SU-DHL-6 (cell line): ENCODE data around the gene TBK1.
A peak's percentile ranks its signal among the peaks of the same experiment; 100 is the strongest.

Source experiments
- H2AFZ ChIP-seq: fragments of 200-600 bp; sonication (generic); 2 replicates; pipeline ENCODE4 v1.6.1; 2014; ENCODE audit warnings: low read depth, mild to moderate bottlenecking, moderate library complexity, mixed read lengths, antibody characterized with exemption, low read length; ENCODE audit not compliant: severe bottlenecking
- H3F3A ChIP-seq: fragments of 200-600 bp; shearing (Covaris generic); 2 replicates; pipeline ENCODE4 v1.6.0; 2016; ENCODE audit warnings: antibody characterized with exemption, mild to moderate bottlenecking; ENCODE audit not compliant: insufficient read depth
- H3K27ac ChIP-seq: fragments of 200-600 bp; sonication (generic); 2 replicates; pipeline ENCODE4 v1.5.1; 2016; ENCODE audit warnings: low read depth, mild to moderate bottlenecking, low read length, moderate library complexity, mixed read lengths
- H3K27me3 ChIP-seq: fragments of 200-600 bp; sonication (generic), shearing (Covaris generic); 2 replicates; pipeline ENCODE4 v1.6.0; 2014; ENCODE audit warnings: mild to moderate bottlenecking, low read length
- H3K36me3 ChIP-seq: fragments of 200-600 bp; sonication (generic); 2 replicates; pipeline ENCODE4 v1.6.1; 2014; ENCODE audit warnings: mild to moderate bottlenecking, low read length, mixed read lengths
- H3K4me2 ChIP-seq: fragments of 300-600, 200-600 bp; shearing (Covaris generic), sonication (generic); 2 replicates; pipeline ENCODE4 v1.6.0; 2014; ENCODE audit warnings: low read length, low read depth, mild to moderate bottlenecking; ENCODE audit not compliant: poor library complexity, severe bottlenecking
- H3K4me3 ChIP-seq: fragments of 200-600 bp; sonication (generic); 2 replicates; pipeline ENCODE4 v1.5.1; 2014; ENCODE audit warnings: antibody characterized with exemption, low read length, mild to moderate bottlenecking, mixed read lengths; ENCODE audit not compliant: insufficient read depth, poor library complexity, severe bottlenecking
- H3K79me2 ChIP-seq: fragments of 200-600 bp; sonication (generic); 2 replicates; pipeline ENCODE4 v1.6.1; 2014; ENCODE audit warnings: mild to moderate bottlenecking, low read length, moderate library complexity; ENCODE audit not compliant: insufficient read depth
- H3K9ac ChIP-seq: fragments of 200-600 bp; sonication (generic); 2 replicates; pipeline ENCODE4 v1.7.0; 2014; ENCODE audit warnings: mild to moderate bottlenecking, low read length
- H3K9me2 ChIP-seq: fragments of 200-600 bp; sonication (generic); replicated peaks from 2 replicates; pipeline ENCODE4 v1.6.1; 2014; ENCODE audit warnings: low read length; ENCODE audit not compliant: insufficient read depth
- H3K9me3 ChIP-seq: fragments of 200-600 bp; sonication (generic); 2 replicates; pipeline ENCODE4 v1.6.1; 2014; ENCODE audit warnings: low read length, mixed read lengths; ENCODE audit not compliant: insufficient read depth
- H4K20me1 ChIP-seq: fragments of 200-600 bp; sonication (generic); 2 replicates; pipeline ENCODE4 v1.6.1; 2014; ENCODE audit warnings: low read depth, mild to moderate bottlenecking, antibody characterized with exemption, low read length, moderate library complexity, mixed read lengths
- EZH2phosphoT487 ChIP-seq: fragments of 200-600 bp; sonication (generic), shearing (Covaris generic); conservative IDR thresholded peaks from 2 replicates; pipeline ENCODE4 v1.6.1; 2018; ENCODE audit warnings: mild to moderate bottlenecking, antibody characterized with exemption, low read length, moderate library complexity, mixed read lengths
- TF ChIP-seq, protein P1 (sequence below): fragments of 200-600 bp; sonication (generic); IDR thresholded peaks from one replicate; pipeline ENCODE4 v1.5.1; 2017; ENCODE audit warnings: antibody characterized with exemption, mild to moderate bottlenecking, low read length, moderate library complexity; ENCODE audit not compliant: insufficient read depth, poor library complexity, severe bottlenecking

TBK1 gene

DNA sequence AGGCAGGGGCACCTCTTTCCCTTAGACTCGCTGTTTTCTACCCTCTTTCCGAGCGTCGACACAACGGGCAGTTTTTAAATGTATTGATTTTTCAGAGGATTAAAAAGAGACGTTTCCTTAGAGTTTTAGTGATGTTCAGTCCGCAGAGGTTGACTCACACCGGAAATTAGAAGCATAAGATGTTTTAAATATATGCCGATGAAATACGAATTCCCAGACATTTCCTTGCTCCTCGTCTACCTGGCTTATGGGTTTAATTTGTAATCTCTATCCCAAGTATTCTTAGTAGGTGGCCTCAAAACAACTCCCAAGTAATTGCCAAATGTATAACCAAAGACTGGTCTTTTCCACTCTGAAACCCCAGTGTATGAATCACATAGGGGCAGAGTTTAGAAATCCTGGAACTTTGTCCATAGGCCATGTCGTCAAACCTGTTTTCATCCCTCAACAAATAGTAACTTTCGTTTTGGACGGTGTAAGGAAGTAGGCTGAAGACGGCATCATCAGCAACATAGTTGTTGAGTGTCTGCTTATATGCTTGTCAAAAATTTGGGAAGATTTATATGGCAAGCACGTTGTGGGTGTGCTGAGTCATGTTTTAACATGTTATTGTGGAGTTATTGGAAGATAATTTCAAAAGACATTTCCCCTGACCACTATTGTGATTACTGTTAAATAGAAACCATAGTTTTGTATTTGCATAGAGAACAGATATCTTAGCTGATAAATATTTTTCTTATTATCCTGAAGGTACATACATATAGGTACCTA, 824 bp downstream of the TBK1 start:
- peaks cover 63% of the 10 kb centered on the region for H3K79me2 ChIP-seq

DNA sequence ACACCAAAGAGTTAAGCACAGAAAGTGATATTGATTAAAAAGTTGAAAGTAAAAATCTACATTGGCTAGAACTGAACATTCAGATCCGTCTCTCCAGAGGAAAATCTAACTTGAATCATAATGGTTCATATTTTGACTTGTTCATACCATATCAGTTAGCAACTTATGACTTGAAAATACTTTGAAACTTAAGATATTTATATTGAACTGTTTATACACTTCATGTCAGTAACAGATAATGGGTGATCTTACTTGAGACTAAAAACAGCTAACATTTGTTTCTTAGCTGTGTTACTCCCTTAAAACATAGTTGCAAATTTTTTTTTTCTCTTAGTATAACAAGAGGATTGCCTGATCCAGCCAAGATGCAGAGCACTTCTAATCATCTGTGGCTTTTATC, 3.6 kb downstream of the TBK1 start:
- H3K27me3 ChIP-seq = no peaks in the 10 kb centered on the region
- TF ChIP-seq, protein P1, sequence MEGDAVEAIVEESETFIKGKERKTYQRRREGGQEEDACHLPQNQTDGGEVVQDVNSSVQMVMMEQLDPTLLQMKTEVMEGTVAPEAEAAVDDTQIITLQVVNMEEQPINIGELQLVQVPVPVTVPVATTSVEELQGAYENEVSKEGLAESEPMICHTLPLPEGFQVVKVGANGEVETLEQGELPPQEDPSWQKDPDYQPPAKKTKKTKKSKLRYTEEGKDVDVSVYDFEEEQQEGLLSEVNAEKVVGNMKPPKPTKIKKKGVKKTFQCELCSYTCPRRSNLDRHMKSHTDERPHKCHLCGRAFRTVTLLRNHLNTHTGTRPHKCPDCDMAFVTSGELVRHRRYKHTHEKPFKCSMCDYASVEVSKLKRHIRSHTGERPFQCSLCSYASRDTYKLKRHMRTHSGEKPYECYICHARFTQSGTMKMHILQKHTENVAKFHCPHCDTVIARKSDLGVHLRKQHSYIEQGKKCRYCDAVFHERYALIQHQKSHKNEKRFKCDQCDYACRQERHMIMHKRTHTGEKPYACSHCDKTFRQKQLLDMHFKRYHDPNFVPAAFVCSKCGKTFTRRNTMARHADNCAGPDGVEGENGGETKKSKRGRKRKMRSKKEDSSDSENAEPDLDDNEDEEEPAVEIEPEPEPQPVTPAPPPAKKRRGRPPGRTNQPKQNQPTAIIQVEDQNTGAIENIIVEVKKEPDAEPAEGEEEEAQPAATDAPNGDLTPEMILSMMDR = no peak
- no peak for TF ChIP-seq EZH2phosphoT487
- no peak overlapping the region for H2AFZ ChIP-seq
- H3K27ac ChIP-seq = no peak overlapping the region
- peaks cover 9% of the 10 kb centered on the region; the same call in 1 of the 2 replicates for H4K20me1 ChIP-seq
- H3K4me2 ChIP-seq = no peak overlapping the region
- H3K9me3 ChIP-seq = no peaks in the 10 kb centered on the region
- H3K9me2 ChIP-seq = no peaks in the 10 kb centered on the region
- peaks cover 25% of the 10 kb centered on the region for H3F3A ChIP-seq
- H3K4me3 ChIP-seq = no peak overlapping the region
- peaks cover 91% of the 10 kb centered on the region for H3K79me2 ChIP-seq
- H3K9ac ChIP-seq = no peak overlapping the region
- peaks cover 24% of the 10 kb centered on the region for H3K36me3 ChIP-seq

More for the DNA sequence above, 824 bp downstream of the TBK1 start:
- H3K4me3 ChIP-seq = peak overlapping the region; percentile 78
- H3K27me3 ChIP-seq = no peaks in the 10 kb centered on the region
- H3K9me3 ChIP-seq = no peaks in the 10 kb centered on the region
- H2AFZ ChIP-seq = peak overlapping the region; percentile 91
- H3F3A ChIP-seq = peaks cover 29% of the 10 kb centered on the region
- TF ChIP-seq, protein P1 = no peak
- no peak for TF ChIP-seq EZH2phosphoT487
- H3K36me3 ChIP-seq = peaks cover 11% of the 10 kb centered on the region; the same call in 1 of the 2 replicates
- peak overlapping the region; percentile 62 for H3K27ac ChIP-seq
- H3K9ac ChIP-seq = peak overlapping the region; percentile 91
- peaks cover 9% of the 10 kb centered on the region; the same call in 1 of the 2 replicates for H4K20me1 ChIP-seq
- no peaks in the 10 kb centered on the region for H3K9me2 ChIP-seq
- peak overlapping the region; percentile 92 for H3K4me2 ChIP-seq

DNA sequence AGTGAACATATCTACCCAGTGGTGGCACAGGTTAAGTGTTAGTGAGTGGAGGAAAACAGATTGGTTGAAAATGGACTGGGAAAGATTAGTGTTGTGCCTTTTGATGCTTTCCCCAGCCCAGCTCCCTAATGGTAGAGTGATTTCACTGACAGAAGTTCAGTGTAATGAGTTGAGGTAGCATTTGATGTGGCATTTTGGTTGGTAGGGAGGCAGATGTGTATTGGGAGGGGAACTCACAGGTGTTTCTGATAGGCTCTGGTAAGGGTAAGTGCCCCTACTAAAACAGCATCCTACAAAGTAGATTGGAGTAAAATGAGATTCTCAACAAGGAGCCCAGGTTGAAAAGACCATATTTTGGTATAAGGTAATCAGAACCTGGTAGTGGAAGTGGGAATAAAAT, 4.2 kb downstream of the TBK1 start:
- H3K9me3 ChIP-seq = no peaks in the 10 kb centered on the region
- TF ChIP-seq EZH2phosphoT487 = no peak
- TF ChIP-seq, protein P1 = no peak
- peaks cover 91% of the 10 kb centered on the region for H3K79me2 ChIP-seq
- no peak overlapping the region for H3K4me3 ChIP-seq
- H3K9me2 ChIP-seq = no peaks in the 10 kb centered on the region
- H3F3A ChIP-seq = peaks cover 19% of the 10 kb centered on the region
- H3K27ac ChIP-seq = no peak overlapping the region
- no peaks in the 10 kb centered on the region for H3K27me3 ChIP-seq
- peaks cover 9% of the 10 kb centered on the region; the same call in 1 of the 2 replicates for H4K20me1 ChIP-seq
- H3K4me2 ChIP-seq = no peak overlapping the region
- no peak overlapping the region for H3K9ac ChIP-seq
- H2AFZ ChIP-seq = no peak overlapping the region
- peaks cover 25% of the 10 kb centered on the region for H3K36me3 ChIP-seq
